ENCODE measurements around the gene JPH4.

DNA sequence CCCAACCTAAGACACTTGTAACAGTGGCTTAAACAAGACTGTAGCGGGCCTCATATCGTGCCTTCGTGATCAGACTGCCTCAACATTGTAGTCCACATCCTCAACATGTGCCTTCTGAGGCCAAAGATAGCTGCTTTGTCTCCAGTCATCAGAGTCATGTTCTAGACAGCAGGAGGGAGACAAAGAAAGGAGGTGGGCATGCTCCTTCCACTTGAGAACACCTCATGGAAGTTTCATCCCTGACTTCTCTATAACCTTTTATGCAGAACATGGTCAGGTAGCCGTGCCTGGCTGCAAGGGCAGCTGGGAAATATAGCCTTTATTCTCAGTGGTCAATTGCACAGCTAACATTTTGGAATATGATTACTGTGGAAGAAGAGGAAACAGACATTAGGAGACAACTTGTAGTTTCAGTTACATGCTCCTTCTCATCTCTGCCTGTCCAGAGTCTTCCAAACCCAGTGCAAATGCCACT lies 32.3 kb upstream of the JPH4 start:
- TF ChIP-seq ZNF70 (CRISPR knock-in tag; IDR thresholded peaks at IDR 0.05) (no peak), ZC3H10 (CRISPR knock-in tag; IDR thresholded peaks at IDR 0.05) (no peak), CREB5 (CRISPR knock-in tag; IDR thresholded peaks at IDR 0.05; ENCODE audit: low read depth) (no peak), TOX (CRISPR knock-in tag; IDR thresholded peaks at IDR 0.05; ENCODE audit: borderline replicate concordance) (no peak), RARB (CRISPR knock-in tag; IDR thresholded peaks at IDR 0.05) (no peak), PATZ1 (CRISPR knock-in tag; IDR thresholded peaks at IDR 0.05; ENCODE audit: borderline replicate concordance) (no peak), ISL1 (CRISPR knock-in tag; IDR thresholded peaks at IDR 0.05) (no peak), ZFP3 (CRISPR knock-in tag; IDR thresholded peaks at IDR 0.05) (no peak), ZFP30 (CRISPR knock-in tag; IDR thresholded peaks at IDR 0.05) (no peak), BACH2 (CRISPR knock-in tag; IDR thresholded peaks at IDR 0.05; ENCODE audit: borderline replicate concordance) (no peak), TCF4 (CRISPR knock-in tag; IDR thresholded peaks at IDR 0.05; ENCODE audit: borderline replicate concordance) (no peak)
- TF ChIP-seq, protein P1, sequence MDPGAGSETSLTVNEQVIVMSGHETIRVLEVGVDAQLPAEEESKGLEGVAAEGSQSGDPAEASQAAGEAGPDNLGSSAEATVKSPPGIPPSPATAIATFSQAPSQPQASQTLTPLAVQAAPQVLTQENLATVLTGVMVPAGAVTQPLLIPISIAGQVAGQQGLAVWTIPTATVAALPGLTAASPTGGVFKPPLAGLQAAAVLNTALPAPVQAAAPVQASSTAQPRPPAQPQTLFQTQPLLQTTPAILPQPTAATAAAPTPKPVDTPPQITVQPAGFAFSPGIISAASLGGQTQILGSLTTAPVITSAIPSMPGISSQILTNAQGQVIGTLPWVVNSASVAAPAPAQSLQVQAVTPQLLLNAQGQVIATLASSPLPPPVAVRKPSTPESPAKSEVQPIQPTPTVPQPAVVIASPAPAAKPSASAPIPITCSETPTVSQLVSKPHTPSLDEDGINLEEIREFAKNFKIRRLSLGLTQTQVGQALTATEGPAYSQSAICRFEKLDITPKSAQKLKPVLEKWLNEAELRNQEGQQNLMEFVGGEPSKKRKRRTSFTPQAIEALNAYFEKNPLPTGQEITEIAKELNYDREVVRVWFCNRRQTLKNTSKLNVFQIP (CRISPR knock-in tag; IDR thresholded peaks at IDR 0.05; ENCODE audit: borderline replicate concordance, low read depth): no peak
- TF ChIP-seq, protein P2, sequence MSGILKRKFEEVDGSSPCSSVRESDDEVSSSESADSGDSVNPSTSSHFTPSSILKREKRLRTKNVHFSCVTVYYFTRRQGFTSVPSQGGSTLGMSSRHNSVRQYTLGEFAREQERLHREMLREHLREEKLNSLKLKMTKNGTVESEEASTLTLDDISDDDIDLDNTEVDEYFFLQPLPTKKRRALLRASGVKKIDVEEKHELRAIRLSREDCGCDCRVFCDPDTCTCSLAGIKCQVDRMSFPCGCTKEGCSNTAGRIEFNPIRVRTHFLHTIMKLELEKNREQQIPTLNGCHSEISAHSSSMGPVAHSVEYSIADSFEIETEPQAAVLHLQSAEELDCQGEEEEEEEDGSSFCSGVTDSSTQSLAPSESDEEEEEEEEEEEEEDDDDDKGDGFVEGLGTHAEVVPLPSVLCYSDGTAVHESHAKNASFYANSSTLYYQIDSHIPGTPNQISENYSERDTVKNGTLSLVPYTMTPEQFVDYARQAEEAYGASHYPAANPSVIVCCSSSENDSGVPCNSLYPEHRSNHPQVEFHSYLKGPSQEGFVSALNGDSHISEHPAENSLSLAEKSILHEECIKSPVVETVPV (CRISPR knock-in tag; IDR thresholded peaks at IDR 0.05): no peak
